Pulmonary artery endothelial cell (primary cell): ENCODE measurements around the gene CMSS1. TPM values are rescaled to one million over a fixed set of nuclear protein-coding genes. Genes with fewer than 3 reads are reported as not detected.
A peak's percentile ranks its signal among the peaks of the same experiment; 100 is the strongest.

Experiments used
- DNase-seq: peaks from one replicate; pipeline ENCODE4 v3.0.0-alpha.2; 2011; ENCODE audit warnings: low read depth, low spot score
- total RNA-seq: library from RNA; depleted of rRNA; stranded (reverse); fragments of >200 nt; gene quantifications from 2 replicates; pipeline ENCODE4 v1.2.3, GENCODE V29; 2014

Gene CMSS1
- total RNA-seq, 1 donor from 2014 or later = 15.0 TPM

GRCh38 chr3:99984668-99985067 lies 167.0 kb downstream of the CMSS1 start:
- DNase-seq = no peak

GRCh38 chr3:99990179-99990578 lies 172.5 kb downstream of the CMSS1 start:
- DNase-seq = no peak

- DNase-seq = peak; percentile 54
Observed at GRCh38 chr3:99997293-99997692, 179.6 kb downstream of the CMSS1 start.

GRCh38 chr3:99999536-99999935 lies 181.9 kb downstream of the CMSS1 start:
- DNase-seq = no peak

GRCh38 chr3:100001083-100001482 lies 183.4 kb downstream of the CMSS1 start:
- DNase-seq = no peak

- no peak for DNase-seq
Observed at GRCh38 chr3:100001526-100002270, 184.0 kb downstream of the CMSS1 start.

GRCh38 chr3:100002599-100003350 lies 185.1 kb downstream of the CMSS1 start:
- DNase-seq = peak; percentile 32

GRCh38 chr3:100003609-100004503 lies 186.2 kb downstream of the CMSS1 start:
- no peak for DNase-seq

GRCh38 chr3:100004931-100005330 lies 187.3 kb downstream of the CMSS1 start:
- peak; percentile 47 for DNase-seq

GRCh38 chr3:100005665-100006393 lies 188.2 kb downstream of the CMSS1 start:
- DNase-seq = no peak

GRCh38 chr3:100006570-100007271 lies 189.1 kb downstream of the CMSS1 start:
- DNase-seq = no peak

GRCh38 chr3:100007313-100007712 lies 189.7 kb downstream of the CMSS1 start:
- no peak for DNase-seq

- DNase-seq = peak; percentile 13
Observed at GRCh38 chr3:100008081-100008698, 190.5 kb downstream of the CMSS1 start.

GRCh38 chr3:100009276-100010086 lies 191.8 kb downstream of the CMSS1 start:
- peak; percentile 29 for DNase-seq

- DNase-seq = no peak
Observed at GRCh38 chr3:100010087-100010417, 192.4 kb downstream of the CMSS1 start.

GRCh38 chr3:100018806-100019205 lies 201.1 kb downstream of the CMSS1 start:
- no peak for DNase-seq

GRCh38 chr3:100019719-100020118 lies 202.1 kb downstream of the CMSS1 start:
- no peak for DNase-seq

- no peak for DNase-seq
Observed at GRCh38 chr3:100020876-100021644, 203.4 kb downstream of the CMSS1 start.

- no peak for DNase-seq
Observed at GRCh38 chr3:100022506-100022905, 204.8 kb downstream of the CMSS1 start.
